Sigmoid colon (tissue), 3 donors: Measurements from ENCODE around the gene CAPNS2.

Source experiments
- CTCF ChIP-seq, 4 experiments: fragments of 450-650 bp in 3 of 4; fragments of 200-600 bp in 1 of 4; IDR thresholded peaks; one replicate each; pipeline ENCODE4 v1.5.1; 2016 to 2019; ENCODE audit warnings: antibody characterized with exemption in 4 of 4, mild to moderate bottlenecking in 3 of 4, moderate library complexity in 2 of 4
- POLR2A ChIP-seq, 2 donors: fragments of 450-650 bp; IDR thresholded peaks; one replicate each; pipeline ENCODE4 v1.6.1; 2016; ENCODE audit warnings: antibody characterized with exemption in 2 of 2, mild to moderate bottlenecking in 2 of 2, moderate library complexity in 2 of 2

DNA sequence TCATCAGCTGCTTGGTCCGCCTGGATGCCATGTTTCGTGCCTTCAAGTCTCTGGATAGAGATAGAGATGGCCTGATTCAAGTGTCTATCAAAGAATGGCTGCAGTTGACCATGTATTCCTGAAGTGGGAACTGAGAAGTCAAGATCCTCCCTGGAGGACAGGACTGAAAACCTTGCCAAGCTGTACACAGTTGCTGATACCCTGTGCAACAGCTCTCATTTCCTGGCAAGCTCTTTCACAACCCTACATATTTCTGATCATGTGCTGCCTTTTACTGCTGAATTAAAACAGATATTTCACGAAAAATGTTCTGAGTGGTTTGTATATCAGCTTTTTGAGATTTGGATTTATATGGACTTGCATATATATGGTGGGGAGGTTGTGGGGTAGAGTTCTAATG is 898 bp downstream of the CAPNS2 start:
- TF ChIP-seq CTCF (IDR thresholded peaks at IDR 0.05) (no peak), POLR2A (IDR thresholded peaks at IDR 0.05) (no peak)
